Neural cell (in vitro differentiated cells): ENCODE results near the gene KCNK13.

ENCODE experiments used
- CTCF ChIP-seq: fragments of 450-650 bp; IDR thresholded peaks from 2 replicates; pipeline ENCODE4 v1.5.1; 2014; ENCODE audit warnings: antibody characterized with exemption, mild to moderate bottlenecking, moderate library complexity; ENCODE audit not compliant: poor library complexity, severe bottlenecking
- EZH2 ChIP-seq: fragments of 200-600, 300-800 bp; shearing (Covaris generic), sonication (generic); IDR thresholded peaks from 2 replicates; pipeline ENCODE4 v1.6.1; 2014; ENCODE audit warnings: antibody characterized with exemption, low read length, borderline replicate concordance, mild to moderate bottlenecking; ENCODE audit not compliant: insufficient read depth, poor library complexity, severe bottlenecking
- MXI1 ChIP-seq: fragments of 450-650 bp; conservative IDR thresholded peaks from 2 replicates; pipeline ENCODE4 v1.6.1; 2014; ENCODE audit warnings: antibody characterized with exemption, mild to moderate bottlenecking; ENCODE audit not compliant: poor library complexity, severe bottlenecking

GRCh38 chr14:90050271-90050670, 11.5 kb upstream of the KCNK13 start:
- no peak for TF ChIP-seq CTCF
- TF ChIP-seq EZH2, result no peak
- no peak for TF ChIP-seq MXI1
